Neural cell (in vitro differentiated cells): ENCODE data around the gene ERFL.
"Not testable (repeated sequence)": the region's sequence is repeated elsewhere in the genome, so short reads cannot be mapped to it uniquely, and the experiment has no call there.

Experiments used
- EZH2 ChIP-seq: fragments of 200-600, 300-800 bp; shearing (Covaris generic), sonication (generic); IDR thresholded peaks from 2 replicates; pipeline ENCODE4 v1.6.1; 2014; ENCODE audit warnings: antibody characterized with exemption, low read length, borderline replicate concordance, mild to moderate bottlenecking; ENCODE audit not compliant: insufficient read depth, poor library complexity, severe bottlenecking
- RAD21 ChIP-seq: fragments of 450-650 bp; conservative IDR thresholded peaks from 2 replicates; pipeline ENCODE4 v1.6.1; 2014; ENCODE audit warnings: antibody characterized with exemption, mild to moderate bottlenecking, moderate library complexity
- TAF1 ChIP-seq: IDR thresholded peaks from 2 replicates; pipeline ENCODE4 v1.6.1; 2012; ENCODE audit warnings: low read depth
- TF ChIP-seq, protein P1 (sequence below): fragments of 450-650 bp; IDR thresholded peaks from 2 replicates; pipeline ENCODE4 v1.5.1; 2014; ENCODE audit warnings: antibody characterized with exemption, mild to moderate bottlenecking, moderate library complexity; ENCODE audit not compliant: poor library complexity, severe bottlenecking

DNA sequence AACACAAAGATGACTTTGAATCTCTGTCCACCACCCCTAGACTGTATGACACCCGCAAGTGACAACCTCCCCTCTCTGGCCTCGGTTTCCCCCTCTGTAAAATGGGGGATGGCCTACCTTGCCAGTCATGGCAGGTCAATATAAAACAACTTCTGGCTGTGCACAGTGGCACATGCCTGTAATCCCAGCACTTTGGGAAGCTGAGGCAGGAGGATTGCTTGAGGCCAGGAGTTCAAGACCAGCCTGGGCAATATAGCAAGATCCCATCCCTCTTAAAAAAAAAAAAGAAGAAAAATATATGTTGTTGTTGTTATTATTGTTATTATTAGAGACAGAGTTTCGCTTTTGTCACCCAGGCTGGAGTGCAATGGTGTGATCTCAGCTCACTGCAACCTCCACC, 52.3 kb downstream of the ERFL start:
- not testable (repeated sequence) for TF ChIP-seq TAF1, EZH2, RAD21
- TF ChIP-seq, protein P1, sequence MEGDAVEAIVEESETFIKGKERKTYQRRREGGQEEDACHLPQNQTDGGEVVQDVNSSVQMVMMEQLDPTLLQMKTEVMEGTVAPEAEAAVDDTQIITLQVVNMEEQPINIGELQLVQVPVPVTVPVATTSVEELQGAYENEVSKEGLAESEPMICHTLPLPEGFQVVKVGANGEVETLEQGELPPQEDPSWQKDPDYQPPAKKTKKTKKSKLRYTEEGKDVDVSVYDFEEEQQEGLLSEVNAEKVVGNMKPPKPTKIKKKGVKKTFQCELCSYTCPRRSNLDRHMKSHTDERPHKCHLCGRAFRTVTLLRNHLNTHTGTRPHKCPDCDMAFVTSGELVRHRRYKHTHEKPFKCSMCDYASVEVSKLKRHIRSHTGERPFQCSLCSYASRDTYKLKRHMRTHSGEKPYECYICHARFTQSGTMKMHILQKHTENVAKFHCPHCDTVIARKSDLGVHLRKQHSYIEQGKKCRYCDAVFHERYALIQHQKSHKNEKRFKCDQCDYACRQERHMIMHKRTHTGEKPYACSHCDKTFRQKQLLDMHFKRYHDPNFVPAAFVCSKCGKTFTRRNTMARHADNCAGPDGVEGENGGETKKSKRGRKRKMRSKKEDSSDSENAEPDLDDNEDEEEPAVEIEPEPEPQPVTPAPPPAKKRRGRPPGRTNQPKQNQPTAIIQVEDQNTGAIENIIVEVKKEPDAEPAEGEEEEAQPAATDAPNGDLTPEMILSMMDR, result not testable (repeated sequence)
